Suprapubic skin (tissue), 3 donors: Measurements from ENCODE around the gene NCAN.

Experiments used
- POLR2A ChIP-seq, 2 donors: fragments of 450-650 bp; IDR thresholded peaks; one replicate each; pipeline ENCODE4 v1.6.1; 2017; ENCODE audit warnings: antibody characterized with exemption in 2 of 2, mild to moderate bottlenecking in 2 of 2, moderate library complexity in 2 of 2
- TF ChIP-seq, protein P1 (sequence below), 2 donors: fragments of 200-600 bp in 1 of 2; fragments of 450-650 bp in 1 of 2; sonication (generic) in 1 of 2; IDR thresholded peaks; one replicate each; pipeline ENCODE4 v1.5.1; 2016 to 2019; ENCODE audit warnings: antibody characterized with exemption in 2 of 2, mild to moderate bottlenecking in 1 of 2, moderate library complexity in 1 of 2

GRCh38 chr19:19280561-19280960 is 68.8 kb downstream of the NCAN start:
- TF ChIP-seq POLR2A (IDR thresholded peaks at IDR 0.05) = no peak
- TF ChIP-seq, protein P1, sequence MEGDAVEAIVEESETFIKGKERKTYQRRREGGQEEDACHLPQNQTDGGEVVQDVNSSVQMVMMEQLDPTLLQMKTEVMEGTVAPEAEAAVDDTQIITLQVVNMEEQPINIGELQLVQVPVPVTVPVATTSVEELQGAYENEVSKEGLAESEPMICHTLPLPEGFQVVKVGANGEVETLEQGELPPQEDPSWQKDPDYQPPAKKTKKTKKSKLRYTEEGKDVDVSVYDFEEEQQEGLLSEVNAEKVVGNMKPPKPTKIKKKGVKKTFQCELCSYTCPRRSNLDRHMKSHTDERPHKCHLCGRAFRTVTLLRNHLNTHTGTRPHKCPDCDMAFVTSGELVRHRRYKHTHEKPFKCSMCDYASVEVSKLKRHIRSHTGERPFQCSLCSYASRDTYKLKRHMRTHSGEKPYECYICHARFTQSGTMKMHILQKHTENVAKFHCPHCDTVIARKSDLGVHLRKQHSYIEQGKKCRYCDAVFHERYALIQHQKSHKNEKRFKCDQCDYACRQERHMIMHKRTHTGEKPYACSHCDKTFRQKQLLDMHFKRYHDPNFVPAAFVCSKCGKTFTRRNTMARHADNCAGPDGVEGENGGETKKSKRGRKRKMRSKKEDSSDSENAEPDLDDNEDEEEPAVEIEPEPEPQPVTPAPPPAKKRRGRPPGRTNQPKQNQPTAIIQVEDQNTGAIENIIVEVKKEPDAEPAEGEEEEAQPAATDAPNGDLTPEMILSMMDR (IDR thresholded peaks at IDR 0.05) = no peak
